GM19193 (cell line): ENCODE data around the gene MBD6.

Experiments used
- POLR2A ChIP-seq: IDR thresholded peaks from 4 replicates; pipeline ENCODE4 v1.6.1; 2011; ENCODE audit not compliant: insufficient read depth, insufficient read length; ENCODE audit errors: extremely low read depth

Gene MBD6

DNA sequence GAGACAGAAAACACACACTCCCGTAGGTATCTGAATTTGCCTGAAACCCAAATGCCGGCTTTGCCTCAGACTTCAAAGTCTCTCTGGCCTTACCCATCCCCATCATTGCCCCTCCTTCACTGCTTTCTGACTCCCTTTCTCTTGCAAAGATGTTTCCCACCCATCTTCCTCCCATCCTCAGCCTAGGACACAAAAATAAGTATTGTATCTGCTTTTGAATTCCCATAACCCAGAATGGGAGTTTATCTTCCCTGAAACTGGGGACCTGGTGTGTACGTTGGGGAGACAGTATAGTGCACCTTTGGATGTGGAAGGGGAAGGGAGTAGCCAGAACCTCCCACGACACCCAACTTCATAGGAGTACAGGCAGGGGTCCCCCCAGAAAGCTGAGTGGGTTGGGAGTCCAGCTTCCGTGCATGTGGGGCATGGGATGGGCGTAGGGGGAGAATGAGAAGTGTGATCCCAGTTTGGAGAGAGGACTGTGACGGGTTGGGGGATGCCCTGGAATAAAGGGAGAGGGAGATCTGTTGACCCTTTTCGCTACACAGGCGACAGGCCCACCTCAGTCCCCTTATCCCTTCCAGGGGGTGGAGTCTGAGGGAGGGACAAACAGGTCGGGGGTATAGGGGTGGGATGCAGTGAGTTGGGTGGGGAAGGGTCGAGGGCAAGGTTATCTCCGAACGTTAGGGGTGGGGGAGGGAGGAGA lies 26.7 kb downstream of the MBD6 start:
- TF ChIP-seq POLR2A, result no peak

- TF ChIP-seq POLR2A, result no peak
These were observed 27.5 kb downstream of the MBD6 start, which contains the start of gene KIF5A for GRCh38 chr12:57549909-57550640. Gene KIF5A, plus strand, starts transcription at chr12:57550044. Its CDS starts 228 bp downstream, at chr12:57550272.

DNA sequence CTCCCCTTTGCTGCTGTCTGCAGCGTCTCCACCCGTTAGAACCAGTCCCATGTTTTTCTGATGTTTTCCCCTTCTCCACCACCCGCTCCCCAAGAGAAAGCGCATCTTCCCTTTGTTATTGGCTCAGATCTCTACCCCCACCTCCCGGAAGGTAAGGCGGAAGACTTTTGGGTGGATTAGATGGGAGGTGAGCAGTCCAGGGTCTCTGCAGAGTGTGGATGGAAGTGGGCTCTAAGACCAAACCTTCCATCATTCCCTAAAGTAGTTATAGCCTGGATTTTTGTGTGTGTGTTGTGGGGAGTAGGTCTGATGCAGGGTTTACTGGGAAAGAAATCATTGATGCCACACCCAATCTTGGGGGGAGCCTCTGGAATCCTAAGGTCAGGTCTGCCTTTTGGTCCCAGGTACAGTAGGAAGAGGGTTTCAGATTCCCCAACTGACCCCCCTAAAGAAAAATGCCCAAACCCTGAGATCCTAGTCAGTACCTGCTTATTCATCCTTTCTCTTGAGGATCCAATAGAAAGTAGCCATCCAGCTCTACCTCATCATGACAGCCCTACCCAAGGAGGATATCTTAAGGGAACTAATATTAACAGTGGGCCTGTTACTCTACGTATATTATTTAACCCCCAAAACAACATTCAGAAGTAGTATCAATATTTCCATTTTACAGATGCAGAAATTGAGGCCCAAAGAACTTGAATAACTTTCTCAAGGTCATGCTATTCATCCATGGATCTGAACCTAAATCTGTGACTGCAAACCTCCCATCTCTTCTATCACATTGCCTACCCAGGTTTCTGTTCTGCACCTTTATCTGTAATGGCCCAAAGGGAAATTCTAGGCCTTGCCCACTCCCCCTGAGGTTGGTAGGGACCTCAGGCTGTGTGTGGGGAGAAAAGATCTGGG lies 28.3 kb downstream of the MBD6 start:
- no peak for TF ChIP-seq POLR2A

DNA sequence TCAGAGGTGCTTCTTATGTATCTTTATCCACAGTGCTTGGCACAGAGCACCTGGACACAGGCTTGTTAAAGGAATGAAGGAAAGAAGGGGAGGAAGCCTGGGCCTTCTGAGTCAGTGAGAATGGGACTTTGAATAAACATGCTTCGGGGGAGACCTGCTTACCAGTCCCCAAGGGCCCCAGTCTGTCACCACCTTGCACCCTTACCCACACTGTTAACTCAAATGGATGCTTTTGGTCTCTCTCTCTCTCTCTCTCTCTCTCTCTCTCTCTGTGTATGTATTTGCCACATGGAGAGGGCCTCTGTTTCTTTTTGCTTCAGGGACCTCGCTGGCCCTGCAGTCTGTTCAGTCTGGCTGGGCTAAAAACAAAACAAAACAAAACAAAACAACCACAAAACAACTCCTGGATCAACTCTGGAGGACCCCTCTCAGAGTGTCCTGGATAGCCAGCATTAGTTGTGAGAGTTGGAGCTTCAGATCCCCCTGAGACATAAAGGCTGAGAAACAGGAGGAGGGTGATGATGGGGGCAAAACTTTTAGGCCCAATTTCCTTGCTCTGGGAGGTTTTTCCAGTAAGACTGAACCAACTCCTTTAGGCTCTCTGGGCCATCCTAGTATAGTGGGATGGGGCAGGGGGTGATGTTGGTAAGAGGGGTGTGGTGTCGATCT lies 29.1 kb downstream of the MBD6 start:
- TF ChIP-seq POLR2A, result no peak

DNA sequence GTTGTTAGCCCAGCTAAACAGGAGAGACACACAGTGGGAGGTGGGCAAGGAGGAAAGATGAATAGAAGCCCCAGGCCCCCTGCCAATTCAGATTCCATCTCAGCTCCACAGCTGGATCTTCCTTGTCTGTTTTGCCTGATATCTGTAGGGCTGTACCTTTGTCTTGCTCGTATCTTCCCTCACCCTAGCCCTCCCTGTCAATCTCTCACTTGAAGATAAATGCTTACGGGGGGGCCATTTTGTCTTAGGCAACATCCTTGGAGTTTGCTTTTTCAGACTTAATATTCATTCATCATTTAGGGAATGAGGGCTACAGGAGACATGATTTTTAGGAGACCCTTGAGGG lies 29.7 kb downstream of the MBD6 start:
- TF ChIP-seq POLR2A, result no peak

GRCh38 chr12:57552835-57553313 lies 30.2 kb downstream of the MBD6 start:
- no peak for TF ChIP-seq POLR2A

- no peak for TF ChIP-seq POLR2A
These were observed 30.9 kb downstream of the MBD6 start for GRCh38 chr12:57553343-57554202.

GRCh38 chr12:57554453-57554852 lies 31.8 kb downstream of the MBD6 start:
- no peak for TF ChIP-seq POLR2A

DNA sequence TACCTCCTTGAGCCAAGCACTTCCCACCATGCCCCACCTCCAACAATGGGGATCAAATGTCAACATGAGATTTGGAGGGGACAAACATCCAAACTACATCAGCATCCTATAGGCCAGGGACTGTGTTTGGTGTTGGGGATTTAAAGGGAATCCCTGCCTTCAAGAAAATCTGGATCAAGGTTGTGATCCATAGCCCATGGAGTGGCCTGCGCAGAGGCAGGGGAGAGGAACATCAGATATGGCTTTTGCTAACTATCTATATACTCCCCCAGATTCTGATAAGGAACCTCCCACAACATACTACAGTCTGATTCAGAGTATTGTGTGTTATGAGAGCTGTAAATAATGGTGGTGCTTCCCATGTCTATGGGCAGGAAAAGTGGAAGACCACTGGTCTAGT lies 32.3 kb downstream of the MBD6 start:
- TF ChIP-seq POLR2A, result no peak

GRCh38 chr12:57558864-57559263 lies 36.2 kb downstream of the MBD6 start:
- TF ChIP-seq POLR2A, result no peak

DNA sequence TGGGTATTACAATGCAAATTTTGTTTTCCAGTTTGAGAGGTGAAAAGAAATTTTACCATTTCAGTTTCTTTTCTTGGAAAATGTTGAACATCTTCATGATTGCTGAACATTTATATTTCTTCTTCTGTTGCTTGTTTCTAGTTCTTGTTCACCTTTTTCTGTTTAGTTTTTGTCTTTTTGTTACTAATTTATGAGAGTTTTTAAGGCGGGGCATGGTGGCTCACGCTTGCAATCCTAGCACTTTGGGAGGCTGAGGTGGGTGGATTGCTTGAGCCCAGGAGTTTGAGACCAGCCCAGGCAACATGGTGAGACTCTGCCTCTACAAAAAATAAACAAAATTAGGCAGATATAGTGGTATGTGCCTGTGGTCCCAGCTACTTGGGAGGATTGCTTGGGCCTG lies 37.9 kb downstream of the MBD6 start:
- TF ChIP-seq POLR2A, result no peak

- TF ChIP-seq POLR2A, result no peak
These were observed 40.7 kb downstream of the MBD6 start for GRCh38 chr12:57563358-57563757.

DNA sequence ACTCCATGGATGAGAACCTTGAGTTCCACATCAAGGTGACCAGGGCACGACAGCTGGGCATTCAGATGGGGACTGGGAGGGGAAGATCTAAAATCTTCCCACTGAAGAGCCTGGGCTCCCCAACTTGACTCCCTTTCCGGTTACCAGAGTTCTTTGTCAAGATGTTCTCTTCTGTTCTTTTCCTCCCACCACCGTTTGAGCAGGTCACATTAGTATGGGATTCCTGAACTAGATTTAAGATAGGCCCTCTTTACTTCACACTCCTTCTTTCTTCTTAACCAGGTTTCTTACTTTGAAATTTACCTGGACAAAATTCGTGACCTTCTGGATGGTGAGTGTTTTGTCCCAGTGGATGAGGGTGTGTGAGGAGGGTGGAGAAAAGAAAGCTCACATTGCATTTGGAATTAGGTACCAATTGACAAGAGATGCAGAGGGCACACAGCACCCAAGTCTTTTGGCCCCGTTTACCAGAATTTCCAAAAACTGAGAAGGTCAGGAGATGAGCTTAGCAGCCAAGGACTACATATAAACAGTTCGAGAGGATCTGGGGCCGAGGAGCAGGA lies 41.6 kb downstream of the MBD6 start:
- TF ChIP-seq POLR2A, result no peak
